NCI-H2029 (cell line): Measurements from ENCODE around the gene POM121L2.

Experiments
- DNase-seq: peaks from one replicate; lab custom pipeline; 2025; lab: John Stamatoyannopoulos, UW

The POM121L2 gene

GRCh38 chr6:27312146-27312949 lies at the start of gene POM121L2:
Gene POM121L2 (minus strand): TSS chr6:27312273. CDS start chr6:27312170, 103 bp downstream.
- peak; percentile 13 for DNase-seq

DNA sequence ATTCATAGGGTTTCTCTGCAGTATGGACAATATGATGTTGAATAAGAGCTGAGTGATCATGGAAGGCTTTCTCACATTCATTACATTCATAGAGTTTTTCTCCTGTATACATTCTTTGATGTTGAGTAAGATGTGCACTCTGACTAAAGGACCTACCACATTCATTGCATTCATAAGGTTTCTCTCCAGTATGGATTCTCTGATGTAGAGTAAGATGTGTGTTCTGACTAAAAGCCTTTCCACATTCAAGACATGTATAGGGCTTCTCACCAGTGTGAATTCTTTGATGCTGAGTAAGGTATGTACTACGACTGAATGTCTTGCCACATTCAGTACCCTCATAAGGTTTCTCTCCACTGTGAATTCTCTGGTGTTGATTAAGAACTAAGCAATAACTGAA lies 47.2 kb upstream of the POM121L2 start:
- no peak for DNase-seq

DNA sequence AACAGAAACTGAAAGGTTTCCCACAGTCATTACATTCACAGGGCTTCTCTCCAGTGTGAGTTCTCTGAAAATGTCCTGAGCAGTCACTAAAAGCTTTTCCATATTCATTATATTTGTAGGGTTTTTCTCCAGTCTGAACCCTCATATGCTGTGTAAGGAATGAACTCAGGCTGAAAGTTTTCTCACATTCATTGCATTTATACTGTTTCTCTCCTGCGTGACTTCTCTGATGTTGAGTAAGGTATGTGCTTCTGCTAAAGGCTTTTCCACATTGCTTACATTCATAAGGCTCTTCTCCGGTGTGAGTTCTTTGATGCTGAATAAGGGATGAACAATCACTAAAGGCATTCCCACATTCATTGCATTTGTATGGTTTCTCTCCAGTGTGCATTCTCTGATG lies 46.7 kb upstream of the POM121L2 start:
- DNase-seq, result no peak

- DNase-seq, result no peak
Observed at GRCh38 chr6:27352850-27353249, 40.8 kb upstream of the POM121L2 start.

- DNase-seq, result no peak
Observed at GRCh38 chr6:27334141-27334540, 22.1 kb upstream of the POM121L2 start.

GRCh38 chr6:27333642-27334040 lies 21.6 kb upstream of the POM121L2 start:
- no peak for DNase-seq

DNA sequence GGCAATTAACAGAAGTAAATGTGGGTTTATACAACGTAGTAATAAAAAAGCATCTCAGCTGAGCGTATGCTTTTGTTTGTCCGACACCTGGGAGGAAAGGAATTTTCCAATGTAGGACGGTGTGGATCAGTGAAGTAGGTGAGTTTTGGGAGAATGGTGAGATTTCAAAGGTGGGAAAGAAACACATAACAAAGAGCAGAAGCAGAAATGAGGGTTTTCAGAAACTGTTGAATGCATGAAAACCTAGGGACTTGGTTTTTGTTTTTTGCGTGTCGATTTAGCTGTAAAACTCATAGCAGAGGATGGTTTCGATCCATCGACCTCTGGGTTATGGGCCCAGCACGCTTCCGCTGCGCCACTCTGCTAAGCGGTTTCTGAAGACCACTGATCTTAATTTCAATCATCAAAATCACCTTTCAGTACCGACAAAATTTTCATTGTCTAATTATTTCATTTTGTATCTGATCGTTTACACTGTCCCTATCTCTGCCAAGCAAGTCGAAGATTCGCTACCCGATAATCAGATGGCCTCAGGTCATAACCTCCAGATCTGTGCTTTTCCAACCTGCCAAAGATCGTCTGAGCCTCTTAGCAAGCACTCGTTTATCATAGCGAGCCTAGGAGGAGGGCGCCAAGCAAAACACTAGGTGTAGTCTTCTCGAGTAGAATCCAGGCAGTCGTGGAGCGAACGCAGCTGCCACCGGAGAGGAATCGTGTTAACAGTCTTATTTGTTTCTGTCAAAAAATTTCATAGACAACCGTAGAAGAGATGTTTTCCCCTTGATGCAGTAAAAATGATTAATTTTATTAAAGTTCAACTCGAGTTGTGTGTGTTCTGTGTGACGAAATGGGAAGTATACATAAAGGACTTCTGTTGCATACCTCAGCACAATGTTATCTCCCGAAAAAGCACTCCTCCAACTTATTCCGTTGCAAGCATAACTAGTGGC lies 20.9 kb upstream of the POM121L2 start:
- no peak for DNase-seq

- no peak for DNase-seq
Observed at GRCh38 chr6:27327023-27327738, 15.1 kb upstream of the POM121L2 start.

GRCh38 chr6:27321901-27322300 lies 9.8 kb upstream of the POM121L2 start:
- no peak for DNase-seq

DNA sequence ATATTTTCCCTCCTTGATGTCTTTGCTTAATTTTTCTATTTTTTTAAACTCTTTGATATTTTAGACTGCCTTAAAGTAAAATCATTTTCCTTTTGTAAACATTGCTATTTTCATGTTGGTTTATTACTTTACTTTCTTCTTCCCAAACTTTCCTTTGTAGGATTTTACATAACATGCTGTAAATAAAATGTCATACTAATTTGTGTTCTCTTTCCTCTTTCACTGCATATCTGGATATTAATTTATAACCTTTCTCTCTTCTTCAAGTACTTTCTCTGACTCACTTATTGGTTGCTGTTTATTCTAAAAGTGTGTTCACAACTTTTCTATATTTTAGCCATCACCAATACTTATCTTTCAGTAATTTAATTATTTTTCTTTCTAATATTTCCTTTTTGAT lies 9.3 kb upstream of the POM121L2 start:
- DNase-seq, result no peak

DNA sequence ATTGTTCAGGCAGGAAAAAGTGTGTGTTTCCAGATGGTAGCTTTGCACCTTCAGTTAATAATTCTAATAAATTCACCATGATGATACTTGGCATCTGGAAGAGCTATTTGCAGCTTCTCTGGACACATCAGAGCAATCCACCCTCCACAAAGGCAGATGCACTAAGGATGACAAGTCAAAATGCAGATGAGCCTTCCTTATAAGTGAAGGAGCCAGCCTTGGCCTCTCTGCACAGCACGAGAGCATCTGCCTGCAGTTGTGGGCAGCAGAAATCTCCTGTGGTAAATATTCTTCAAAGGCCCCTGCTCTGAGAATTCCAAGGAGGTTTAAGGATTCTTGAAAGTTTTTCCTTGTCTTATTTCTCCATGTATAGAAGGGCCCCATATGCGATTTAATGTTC lies 6.9 kb upstream of the POM121L2 start:
- no peak for DNase-seq

GRCh38 chr6:27314046-27314445 lies 2.0 kb upstream of the POM121L2 start:
- DNase-seq, result no peak

DNA sequence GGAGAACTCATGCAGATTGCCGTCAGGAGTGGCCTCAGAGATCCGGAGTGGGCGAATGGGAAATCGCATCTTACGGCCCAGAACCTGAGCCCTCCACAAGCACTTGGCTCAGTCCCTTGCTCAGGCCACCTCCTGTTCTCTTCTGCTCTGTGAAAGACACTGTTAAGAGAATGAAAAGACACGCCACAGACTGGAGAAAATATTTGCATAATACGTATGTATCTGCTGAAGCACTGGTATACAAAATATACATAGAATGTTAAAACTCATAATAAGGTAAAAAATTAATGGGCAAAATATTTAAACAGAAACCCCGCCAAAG lies 838 bp upstream of the POM121L2 start:
- no peak for DNase-seq

DNA sequence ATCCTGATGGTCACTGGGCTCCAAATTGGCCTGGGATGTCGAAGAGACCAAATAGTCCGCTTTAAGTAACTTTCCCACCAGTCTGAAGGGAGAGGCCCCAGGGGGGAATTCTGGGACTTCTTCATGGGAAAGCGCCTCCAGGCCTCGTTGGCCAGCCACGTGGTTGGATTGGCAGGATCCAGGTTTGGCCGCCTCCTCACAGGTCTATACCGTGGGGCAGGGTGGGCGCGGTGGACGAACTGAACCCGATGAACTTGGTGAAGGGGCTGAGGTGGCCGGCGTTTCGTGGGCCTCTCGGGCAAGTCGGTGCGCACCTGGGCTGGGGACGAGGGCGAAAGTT lies 297 bp downstream of the POM121L2 start:
- DNase-seq, result no peak

DNA sequence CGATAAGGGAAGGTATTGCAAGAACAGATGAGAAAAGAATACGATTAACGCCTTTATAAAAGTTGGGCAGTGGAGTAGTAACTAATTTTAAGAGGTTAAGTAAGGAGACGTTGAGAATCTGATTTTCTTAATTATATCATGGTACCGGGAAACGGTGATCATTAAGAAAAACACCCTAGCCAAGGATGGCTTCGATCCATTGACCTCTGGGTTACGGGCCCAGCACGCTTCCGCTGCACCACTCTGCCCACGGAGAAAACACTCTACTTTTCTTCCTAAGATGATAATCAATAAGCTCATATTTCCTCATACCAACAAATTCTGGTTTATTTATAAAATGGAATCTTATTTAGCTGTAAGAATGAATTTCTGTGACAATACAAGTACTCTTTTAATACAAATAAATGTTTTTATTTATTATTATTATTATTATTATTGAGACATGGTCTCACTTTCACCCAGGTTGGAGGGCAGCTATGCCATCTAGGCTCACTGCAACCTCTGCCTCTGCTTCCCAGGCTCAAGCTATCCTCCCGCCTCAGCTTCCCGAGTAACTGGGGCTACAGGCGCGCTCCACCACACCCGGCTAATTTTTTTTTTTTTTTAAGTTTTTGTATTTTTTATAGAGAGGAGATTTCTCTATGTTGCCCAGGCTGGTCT lies 8.3 kb downstream of the POM121L2 start:
- DNase-seq, result no peak

GRCh38 chr6:27297857-27298730 lies 14.0 kb downstream of the POM121L2 start:
- DNase-seq, result no peak

DNA sequence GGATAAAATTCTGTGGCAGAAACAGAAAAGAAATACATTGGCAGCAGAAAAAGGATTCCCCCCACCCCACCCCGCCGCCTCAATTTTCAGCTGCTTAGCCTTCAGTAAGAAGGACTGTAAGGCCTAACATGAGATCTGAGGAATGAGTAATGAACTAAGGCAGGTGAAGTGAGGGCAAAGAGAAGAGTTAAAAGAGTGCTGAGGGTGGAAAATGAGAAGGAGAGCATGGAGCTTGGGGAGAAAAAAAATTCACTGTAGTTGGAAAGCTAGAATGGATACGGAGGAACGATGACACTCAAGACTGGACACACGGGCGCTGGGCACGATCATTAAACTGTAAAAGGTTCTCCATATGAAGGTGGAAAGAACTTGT lies 14.6 kb downstream of the POM121L2 start:
- DNase-seq, result no peak

DNA sequence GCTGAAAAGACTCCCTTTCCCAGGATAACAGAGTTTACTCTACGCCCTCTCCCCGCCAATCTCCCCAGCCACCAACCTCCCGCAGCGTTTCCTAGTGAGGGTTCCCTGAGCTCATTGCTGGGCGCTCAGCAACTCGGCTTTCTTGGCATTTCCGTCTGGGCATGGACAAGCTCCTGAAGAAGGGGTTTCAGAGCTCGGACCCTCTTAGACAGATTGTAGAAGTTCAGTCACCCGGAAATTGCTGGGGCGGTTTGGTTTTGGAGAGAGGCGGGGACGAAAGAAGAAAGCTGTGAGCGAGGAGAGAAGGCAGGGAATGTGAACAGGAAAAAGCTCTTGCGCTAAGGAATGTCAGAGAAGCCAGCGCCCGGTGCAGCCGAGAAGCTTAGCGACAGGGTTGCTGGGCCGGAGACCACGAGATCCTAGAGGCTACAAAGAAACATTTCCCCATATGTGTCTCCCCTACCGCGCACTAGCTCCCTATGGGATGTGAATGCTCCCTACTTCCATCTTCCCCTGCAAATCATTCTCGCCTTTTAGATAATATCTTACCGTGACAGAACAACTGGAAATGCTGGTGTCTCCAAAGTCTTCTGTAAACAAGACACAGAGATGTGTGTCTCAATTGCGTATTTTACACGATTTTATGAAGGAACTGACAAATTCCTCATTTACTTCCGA lies 15.8 kb downstream of the POM121L2 start:
- DNase-seq, result no peak

DNA sequence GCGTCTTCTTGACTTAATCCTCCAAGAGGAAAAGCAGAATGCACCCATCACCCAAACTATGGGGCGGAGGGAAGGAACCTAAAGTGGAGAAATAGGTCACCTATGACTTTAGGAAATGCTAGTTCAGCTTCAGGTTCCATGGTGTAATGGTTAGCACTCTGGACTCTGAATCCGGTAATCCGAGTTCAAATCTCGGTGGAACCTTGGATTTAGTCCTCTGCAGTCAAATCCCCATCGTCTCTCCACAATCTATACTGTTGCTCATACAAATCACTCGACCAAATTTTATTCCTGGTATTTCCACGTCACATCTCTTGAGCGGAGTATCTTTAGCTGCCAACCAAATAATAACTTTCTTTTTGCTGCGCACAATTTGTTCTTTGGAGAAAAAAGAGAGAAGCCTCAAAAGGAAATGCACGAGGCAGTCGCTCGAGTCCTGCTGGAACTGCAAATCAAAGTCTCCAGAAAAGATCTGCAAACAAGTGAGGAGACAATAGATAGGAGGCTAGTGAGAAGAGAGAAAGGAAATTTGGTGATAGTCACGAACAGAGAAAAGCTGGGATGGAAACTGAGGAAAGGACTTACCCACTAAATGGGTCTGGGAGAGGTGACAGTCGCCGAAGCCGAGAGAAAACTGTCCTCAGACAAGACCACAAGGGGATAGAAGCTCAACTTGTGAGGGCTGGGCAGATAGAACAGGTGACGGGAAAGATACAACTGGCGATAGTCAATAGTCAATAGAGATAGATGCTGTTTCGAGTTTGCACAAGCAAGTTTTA lies 16.6 kb downstream of the POM121L2 start:
- no peak for DNase-seq

- DNase-seq, result no peak
Observed at GRCh38 chr6:27294409-27294808, 17.7 kb downstream of the POM121L2 start.
